SH-SY5Y (cell line): ENCODE data around the gene MARCHF11.

Source experiments
- GATA2 ChIP-seq: IDR thresholded peaks from 2 replicates; pipeline ENCODE4 v1.6.1; 2011; ENCODE audit warnings: mild to moderate bottlenecking, low read depth, low read length
- GATA3 ChIP-seq: IDR thresholded peaks from 2 replicates; pipeline ENCODE4 v1.6.1; 2011; ENCODE audit warnings: low read depth, mild to moderate bottlenecking, low read length, moderate library complexity

- TF ChIP-seq GATA2: no peak
- TF ChIP-seq GATA3: no peak
These were observed 107.0 kb downstream of the MARCHF11 start for GRCh38 chr5:16072616-16073015.
